GM13977 (cell line): ENCODE measurements around the gene DCAF11.

Experiments
- DNase-seq: peaks from one replicate; pipeline ENCODE4 v3.0.0; 2012; ENCODE audit warnings: low spot score
- CTCF ChIP-seq: IDR thresholded peaks from 2 replicates; pipeline ENCODE4 v1.5.1; 2012; ENCODE audit warnings: mild to moderate bottlenecking, control low read depth; ENCODE audit not compliant: insufficient read depth; ENCODE audit errors: extremely low read depth, missing control alignments
- in situ Hi-C: fragments of 300-500 bp; cut with MboI; formaldehyde crosslinking; loops from one replicate; pipeline ENCODE4 v1.12.0; 2022; ENCODE audit warnings: low sequenced_read_pairs, low pct_unique_long_range_greater_than_20kb, mixed read lengths, inconsistent platforms; ENCODE audit not compliant: unreplicated experiment

DCAF11 gene

GRCh38 chr14:24068711-24069410 is 45.7 kb upstream of the DCAF11 start:
- in situ Hi-C loops = no loop called here
- no peak for DNase-seq
- no peak for TF ChIP-seq CTCF

- in situ Hi-C loops = no loop called here
- TF ChIP-seq CTCF = no peak
- DNase-seq = no peak
Measured at GRCh38 chr14:24069411-24069735, 45.2 kb upstream of the DCAF11 start.

- no peak for DNase-seq
- TF ChIP-seq CTCF = no peak
- in situ Hi-C loops = no loop called here
Measured at GRCh38 chr14:24070285-24071143, 44.1 kb upstream of the DCAF11 start.

GRCh38 chr14:24071144-24071697 is 43.4 kb upstream of the DCAF11 start, which contains the start of gene CPNE6:
TSS of gene CPNE6 (plus strand) at chr14:24071562. CDS start at chr14:24072937, 1,375 bp downstream.
- in situ Hi-C loops = no loop called here
- no peak for TF ChIP-seq CTCF

GRCh38 chr14:24071836-24072430 is 42.6 kb upstream of the DCAF11 start:
- in situ Hi-C loops = no loop called here

More at GRCh38 chr14:24071144-24071697, 43.4 kb upstream of the DCAF11 start, which contains the start of gene CPNE6:
- no peak for DNase-seq

More at GRCh38 chr14:24071836-24072430, 42.6 kb upstream of the DCAF11 start:
- no peak for TF ChIP-seq CTCF
- no peak for DNase-seq
